HG03139 (cell line): ENCODE data around the gene OR52I2.

Source experiments
- ATAC-seq: cut with Tn5 transposase; IDR thresholded peaks from one replicate; pipeline ENCODE4 v1.9.1; 2021; ENCODE audit not compliant: unreplicated experiment

Gene OR52I2

GRCh38 chr11:4581443-4581842 lies at the start of gene OR52I2:
TSS of gene OR52I2 (plus strand) at chr11:4581743.
- no peak for ATAC-seq

- no peak for ATAC-seq
Observed at GRCh38 chr11:4539603-4540219, 41.8 kb upstream of the OR52I2 start.

- no peak for ATAC-seq
Observed at GRCh38 chr11:4541071-4541470, 40.5 kb upstream of the OR52I2 start.

- ATAC-seq, result no peak
Observed at GRCh38 chr11:4543561-4543960, 38.0 kb upstream of the OR52I2 start.

GRCh38 chr11:4544891-4545290 lies 36.7 kb upstream of the OR52I2 start, which contains the start of gene OR52M1:
TSS of gene OR52M1 (plus strand) at chr11:4545191. CDS start at chr11:4545191, 0 bp downstream.
- no peak for ATAC-seq

GRCh38 chr11:4546878-4547277 lies 34.7 kb upstream of the OR52I2 start:
- ATAC-seq, result no peak

GRCh38 chr11:4547416-4547815 lies 34.1 kb upstream of the OR52I2 start:
- ATAC-seq, result no peak

GRCh38 chr11:4551346-4551979 lies 30.1 kb upstream of the OR52I2 start:
- no peak for ATAC-seq

- ATAC-seq, result no peak
Observed at GRCh38 chr11:4559527-4560440, 21.8 kb upstream of the OR52I2 start.

GRCh38 chr11:4560467-4560866 lies 21.1 kb upstream of the OR52I2 start:
- no peak for ATAC-seq

GRCh38 chr11:4565371-4565770 lies 16.2 kb upstream of the OR52I2 start:
- no peak for ATAC-seq

- ATAC-seq, result no peak
Observed at GRCh38 chr11:4569075-4569474, 12.5 kb upstream of the OR52I2 start.

- ATAC-seq, result no peak
Observed at GRCh38 chr11:4576880-4577279, 4.7 kb upstream of the OR52I2 start.

- ATAC-seq, result no peak
Observed at GRCh38 chr11:4577761-4578160, 3.8 kb upstream of the OR52I2 start.

GRCh38 chr11:4578624-4579023 lies 2.9 kb upstream of the OR52I2 start:
- no peak for ATAC-seq

GRCh38 chr11:4580124-4580523 lies 1.4 kb upstream of the OR52I2 start:
- no peak for ATAC-seq

GRCh38 chr11:4589017-4589416 lies 7.5 kb downstream of the OR52I2 start:
- no peak for ATAC-seq

GRCh38 chr11:4593739-4594138 lies 12.2 kb downstream of the OR52I2 start, which contains the start of gene OR52I1:
TSS of gene OR52I1 (plus strand) at chr11:4594039. CDS start at chr11:4594039, 0 bp downstream.
- no peak for ATAC-seq

GRCh38 chr11:4605057-4605456 lies 23.5 kb downstream of the OR52I2 start:
- no peak for ATAC-seq

GRCh38 chr11:4606231-4607015 lies 24.9 kb downstream of the OR52I2 start:
- no peak for ATAC-seq

- no peak for ATAC-seq
Observed at GRCh38 chr11:4607096-4607495, 25.6 kb downstream of the OR52I2 start.
